ENCODE measurements around the gene FAM229A.

DNA sequence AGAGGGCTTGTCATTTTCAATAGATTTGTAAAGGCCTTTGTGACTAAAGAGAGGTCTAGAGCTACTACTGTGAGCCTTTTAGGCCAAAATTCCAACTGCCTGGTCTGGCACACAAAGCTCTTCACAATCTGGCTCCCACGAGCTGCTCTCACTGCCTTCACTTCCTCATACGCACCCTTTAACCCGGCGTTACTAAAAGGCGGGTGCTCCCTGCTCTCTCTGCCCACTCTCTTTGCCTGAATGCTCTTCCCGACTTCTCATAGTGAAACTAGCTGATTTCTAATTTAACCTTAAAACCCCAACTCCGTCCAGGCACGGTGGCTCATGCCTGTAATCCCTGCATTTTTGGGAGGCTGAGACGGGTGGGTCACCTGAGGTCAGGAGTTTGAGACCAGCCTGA lies 17.8 kb upstream of the FAM229A start:
- TF ChIP-seq POLR2A (IDR thresholded peaks at IDR 0.05; ENCODE audit: low read length), result no peak
- no peak for TF ChIP-seq GATA1 (IDR thresholded peaks at IDR 0.05; ENCODE audit: low read depth, low read length)
